ENCODE data around the gene HBB.

HBB gene

GRCh38 chr11:5228124-5228523 is 1.3 kb upstream of the HBB start:
- in situ Hi-C loops (cut with HindIII; ENCODE audit: low sequenced_read_pairs): no loop called here

- in situ Hi-C loops (cut with HindIII; ENCODE audit: low sequenced_read_pairs): no loop called here
Measured at GRCh38 chr11:5227681-5228080, 810 bp upstream of the HBB start.

- in situ Hi-C loops (cut with HindIII; ENCODE audit: low sequenced_read_pairs): no loop called here
Measured at GRCh38 chr11:5225480-5225871, 1.4 kb downstream of the HBB start.

GRCh38 chr11:5224538-5225479 is 2.1 kb downstream of the HBB start:
- in situ Hi-C loops (cut with HindIII; ENCODE audit: low sequenced_read_pairs): no loop called here

GRCh38 chr11:5223686-5224085 is 3.2 kb downstream of the HBB start:
- in situ Hi-C loops (cut with HindIII; ENCODE audit: low sequenced_read_pairs): no loop called here

- in situ Hi-C loops (cut with HindIII; ENCODE audit: low sequenced_read_pairs): no loop called here
Measured at GRCh38 chr11:5223146-5223545, 3.7 kb downstream of the HBB start.

GRCh38 chr11:5210376-5210885 is 16.4 kb downstream of the HBB start:
- in situ Hi-C loops (cut with HindIII; ENCODE audit: low sequenced_read_pairs): no loop called here

GRCh38 chr11:5204787-5205186 is 22.1 kb downstream of the HBB start:
- in situ Hi-C loops (cut with HindIII; ENCODE audit: low sequenced_read_pairs): no loop called here

- in situ Hi-C loops (cut with HindIII; ENCODE audit: low sequenced_read_pairs): no loop called here
Measured at GRCh38 chr11:5203366-5203765, 23.5 kb downstream of the HBB start.

- in situ Hi-C loops (cut with HindIII; ENCODE audit: low sequenced_read_pairs): no loop called here
Measured at GRCh38 chr11:5200582-5200981, 26.3 kb downstream of the HBB start, which contains the start of gene OR51V1. Gene OR51V1, minus strand, starts transcription at chr11:5200682. Its CDS starts 0 bp downstream, at chr11:5200682.

GRCh38 chr11:5198285-5198684 is 28.6 kb downstream of the HBB start:
- in situ Hi-C loops (cut with HindIII; ENCODE audit: low sequenced_read_pairs): no loop called here

- in situ Hi-C loops (cut with HindIII; ENCODE audit: low sequenced_read_pairs): no loop called here
Measured at GRCh38 chr11:5197536-5197935, 29.3 kb downstream of the HBB start.

GRCh38 chr11:5196731-5197130 is 30.1 kb downstream of the HBB start:
- in situ Hi-C loops (cut with HindIII; ENCODE audit: low sequenced_read_pairs): no loop called here

GRCh38 chr11:5196067-5196466 is 30.8 kb downstream of the HBB start:
- in situ Hi-C loops (cut with HindIII; ENCODE audit: low sequenced_read_pairs): no loop called here

- in situ Hi-C loops (cut with HindIII; ENCODE audit: low sequenced_read_pairs): no loop called here
Measured at GRCh38 chr11:5192738-5193137, 34.1 kb downstream of the HBB start.

- in situ Hi-C loops (cut with HindIII; ENCODE audit: low sequenced_read_pairs): no loop called here
Measured at GRCh38 chr11:5188201-5188600, 38.7 kb downstream of the HBB start.

- in situ Hi-C loops (cut with HindIII; ENCODE audit: low sequenced_read_pairs): no loop called here
Measured at GRCh38 chr11:5178046-5178837, 48.6 kb downstream of the HBB start.
